ENCODE results near the gene SFTPB.
"Not testable (repeated sequence)": the region's sequence is repeated elsewhere in the genome, so short reads cannot be mapped to it uniquely, and the experiment has no call there.

SFTPB gene

GRCh38 chr2:85660725-85661124 lies 7.3 kb downstream of the SFTPB start:
- no peaks in the 10 kb centered on the region for H3K4me1 ChIP-seq (ENCODE audit: control insufficient read depth, low read depth, low read length)
- no peak overlapping the region for H3K9ac ChIP-seq (ENCODE audit: low read length)

GRCh38 chr2:85660301-85660700 lies 7.7 kb downstream of the SFTPB start:
- not testable (repeated sequence) for H3K4me1 ChIP-seq (ENCODE audit: control insufficient read depth, low read depth, low read length); H3K9ac ChIP-seq (ENCODE audit: low read length); H3K9me3 ChIP-seq (ENCODE audit: control insufficient read depth, low read depth, low read length); H3K4me3 ChIP-seq (ENCODE audit: low read length); H3K36me3 ChIP-seq (ENCODE audit: control insufficient read depth, low read depth, low read length); H3K27me3 ChIP-seq (ENCODE audit: control insufficient read depth, insufficient read depth, low read length); H3K27ac ChIP-seq (ENCODE audit: low read length)

More at GRCh38 chr2:85660725-85661124, 7.3 kb downstream of the SFTPB start:
- H3K9me3 ChIP-seq (ENCODE audit: control insufficient read depth, low read depth, low read length) = no peaks in the 10 kb centered on the region
- H3K27me3 ChIP-seq (ENCODE audit: control insufficient read depth, insufficient read depth, low read length) = no peaks in the 10 kb centered on the region
- H3K36me3 ChIP-seq (ENCODE audit: control insufficient read depth, low read depth, low read length) = no peaks in the 10 kb centered on the region
- no peak overlapping the region for H3K4me3 ChIP-seq (ENCODE audit: low read length)
- no peak overlapping the region for H3K27ac ChIP-seq (ENCODE audit: low read length)

GRCh38 chr2:85659324-85659981 lies 8.5 kb downstream of the SFTPB start:
- no peaks in the 10 kb centered on the region for H3K9me3 ChIP-seq (ENCODE audit: control insufficient read depth, low read depth, low read length)
- H3K4me3 ChIP-seq (ENCODE audit: low read length) = no peak overlapping the region
- no peak overlapping the region for H3K9ac ChIP-seq (ENCODE audit: low read length)
- no peaks in the 10 kb centered on the region for H3K4me1 ChIP-seq (ENCODE audit: control insufficient read depth, low read depth, low read length)
- no peak overlapping the region for H3K27ac ChIP-seq (ENCODE audit: low read length)
- no peaks in the 10 kb centered on the region for H3K27me3 ChIP-seq (ENCODE audit: control insufficient read depth, insufficient read depth, low read length)
- H3K36me3 ChIP-seq (ENCODE audit: control insufficient read depth, low read depth, low read length) = no peaks in the 10 kb centered on the region

- H3K27ac ChIP-seq (ENCODE audit: low read length) = not testable (repeated sequence)
Measured at GRCh38 chr2:85657399-85657798, 10.6 kb downstream of the SFTPB start.

GRCh38 chr2:85656468-85656867 lies 11.5 kb downstream of the SFTPB start:
- Histone ChIP-seq H3K27me3 (ENCODE audit: control insufficient read depth, insufficient read depth, low read length) (no peaks in the 10 kb centered on the region), H3K4me1 (ENCODE audit: control insufficient read depth, low read depth, low read length) (no peaks in the 10 kb centered on the region), H3K4me3 (ENCODE audit: low read length) (no peak overlapping the region), H3K27ac (ENCODE audit: low read length) (no peak overlapping the region), H3K9ac (ENCODE audit: low read length) (no peak overlapping the region), H3K36me3 (ENCODE audit: control insufficient read depth, low read depth, low read length) (peaks cover 9% of the 10 kb centered on the region), H3K9me3 (ENCODE audit: control insufficient read depth, low read depth, low read length) (no peaks in the 10 kb centered on the region)

More at GRCh38 chr2:85657399-85657798, 10.6 kb downstream of the SFTPB start:
- H3K36me3 ChIP-seq (ENCODE audit: control insufficient read depth, low read depth, low read length); H3K4me3 ChIP-seq (ENCODE audit: low read length); H3K9me3 ChIP-seq (ENCODE audit: control insufficient read depth, low read depth, low read length); H3K9ac ChIP-seq (ENCODE audit: low read length); H3K27me3 ChIP-seq (ENCODE audit: control insufficient read depth, insufficient read depth, low read length); H3K4me1 ChIP-seq (ENCODE audit: control insufficient read depth, low read depth, low read length): not testable (repeated sequence)

GRCh38 chr2:85655961-85656417 lies 12.0 kb downstream of the SFTPB start:
- H3K9me3 ChIP-seq (ENCODE audit: control insufficient read depth, low read depth, low read length) = no peaks in the 10 kb centered on the region
- H3K36me3 ChIP-seq (ENCODE audit: control insufficient read depth, low read depth, low read length) = peaks cover 13% of the 10 kb centered on the region
- H3K9ac ChIP-seq (ENCODE audit: low read length) = no peak overlapping the region
- H3K27ac ChIP-seq (ENCODE audit: low read length) = no peak overlapping the region
- no peaks in the 10 kb centered on the region for H3K4me1 ChIP-seq (ENCODE audit: control insufficient read depth, low read depth, low read length)
- H3K27me3 ChIP-seq (ENCODE audit: control insufficient read depth, insufficient read depth, low read length) = no peaks in the 10 kb centered on the region
- H3K4me3 ChIP-seq (ENCODE audit: low read length) = no peak overlapping the region

- no peaks in the 10 kb centered on the region for H3K4me1 ChIP-seq (ENCODE audit: control insufficient read depth, low read depth, low read length)
- no peaks in the 10 kb centered on the region for H3K27me3 ChIP-seq (ENCODE audit: control insufficient read depth, insufficient read depth, low read length)
- no peak overlapping the region for H3K9ac ChIP-seq (ENCODE audit: low read length)
- H3K9me3 ChIP-seq (ENCODE audit: control insufficient read depth, low read depth, low read length) = no peaks in the 10 kb centered on the region
- no peak overlapping the region for H3K27ac ChIP-seq (ENCODE audit: low read length)
- no peak overlapping the region for H3K4me3 ChIP-seq (ENCODE audit: low read length)
- peaks cover 29% of the 10 kb centered on the region for H3K36me3 ChIP-seq (ENCODE audit: control insufficient read depth, low read depth, low read length)
Measured at GRCh38 chr2:85653996-85654395, 14.0 kb downstream of the SFTPB start.

- Histone ChIP-seq H3K27me3 (ENCODE audit: control insufficient read depth, insufficient read depth, low read length) (no peaks in the 10 kb centered on the region), H3K36me3 (ENCODE audit: control insufficient read depth, low read depth, low read length) (peaks cover 48% of the 10 kb centered on the region), H3K27ac (ENCODE audit: low read length) (no peak overlapping the region), H3K9ac (ENCODE audit: low read length) (no peak overlapping the region), H3K9me3 (ENCODE audit: control insufficient read depth, low read depth, low read length) (no peaks in the 10 kb centered on the region), H3K4me1 (ENCODE audit: control insufficient read depth, low read depth, low read length) (no peaks in the 10 kb centered on the region), H3K4me3 (ENCODE audit: low read length) (no peak overlapping the region)
Measured at GRCh38 chr2:85652056-85652455, 15.9 kb downstream of the SFTPB start.

- H3K9me3 ChIP-seq (ENCODE audit: control insufficient read depth, low read depth, low read length) = no peaks in the 10 kb centered on the region
- H3K4me3 ChIP-seq (ENCODE audit: low read length) = no peak overlapping the region
- no peak overlapping the region for H3K27ac ChIP-seq (ENCODE audit: low read length)
- peaks cover 58% of the 10 kb centered on the region for H3K36me3 ChIP-seq (ENCODE audit: control insufficient read depth, low read depth, low read length)
- H3K9ac ChIP-seq (ENCODE audit: low read length) = no peak overlapping the region
- no peaks in the 10 kb centered on the region for H3K27me3 ChIP-seq (ENCODE audit: control insufficient read depth, insufficient read depth, low read length)
- no peaks in the 10 kb centered on the region for H3K4me1 ChIP-seq (ENCODE audit: control insufficient read depth, low read depth, low read length)
Measured at GRCh38 chr2:85651097-85651496, 16.9 kb downstream of the SFTPB start.

- no peaks in the 10 kb centered on the region for H3K4me1 ChIP-seq (ENCODE audit: control insufficient read depth, low read depth, low read length)
- no peak overlapping the region for H3K27ac ChIP-seq (ENCODE audit: low read length)
- peaks cover 64% of the 10 kb centered on the region for H3K36me3 ChIP-seq (ENCODE audit: control insufficient read depth, low read depth, low read length)
- no peaks in the 10 kb centered on the region for H3K27me3 ChIP-seq (ENCODE audit: control insufficient read depth, insufficient read depth, low read length)
- no peak overlapping the region for H3K9ac ChIP-seq (ENCODE audit: low read length)
- no peak overlapping the region for H3K4me3 ChIP-seq (ENCODE audit: low read length)
- no peaks in the 10 kb centered on the region for H3K9me3 ChIP-seq (ENCODE audit: control insufficient read depth, low read depth, low read length)
Measured at GRCh38 chr2:85650456-85650855, 17.5 kb downstream of the SFTPB start.

- no peaks in the 10 kb centered on the region for H3K4me1 ChIP-seq (ENCODE audit: control insufficient read depth, low read depth, low read length)
- no peak overlapping the region for H3K9ac ChIP-seq (ENCODE audit: low read length)
- no peaks in the 10 kb centered on the region for H3K9me3 ChIP-seq (ENCODE audit: control insufficient read depth, low read depth, low read length)
- no peak overlapping the region for H3K4me3 ChIP-seq (ENCODE audit: low read length)
- no peaks in the 10 kb centered on the region for H3K27me3 ChIP-seq (ENCODE audit: control insufficient read depth, insufficient read depth, low read length)
- no peak overlapping the region for H3K27ac ChIP-seq (ENCODE audit: low read length)
- peaks cover 74% of the 10 kb centered on the region for H3K36me3 ChIP-seq (ENCODE audit: control insufficient read depth, low read depth, low read length)
Measured at GRCh38 chr2:85649201-85650190, 18.5 kb downstream of the SFTPB start.

Measured in iPS-18a (cell line).